ENCODE measurements around the gene PLOD1. TPM values are rescaled to one million over a fixed set of nuclear protein-coding genes. Genes with fewer than 3 reads are reported as not detected.

The PLOD1 gene
- total and polyA plus RNA-seq, 4 donors, result 48.0 to 82.9 (median 63.9) TPM

- Histone ChIP-seq H3K27me3 (ENCODE audit: control insufficient read depth in 4 of 4, insufficient read depth in 4 of 4, low read length in 3 of 4) (no peaks in the 10 kb centered on the region), H3K9ac (ENCODE audit: low read depth in 1 of 2, low read length in 2 of 2) (no peak overlapping the region), H3K27ac (ENCODE audit: low read depth in 1 of 2, low read length in 2 of 2) (no peak overlapping the region), H3K4me3 (ENCODE audit: low read depth in 1 of 3, low read length in 3 of 3) (no peak overlapping the region), H3K36me3 (ENCODE audit: control insufficient read depth in 4 of 4, insufficient read depth in 3 of 4, low read depth in 1 of 4, low read length in 3 of 4) (peaks cover 3 to 26% (median 7%) of the 10 kb centered on the region in 4 donors), H3K4me1 (ENCODE audit: control insufficient read depth in 4 of 4, insufficient read depth in 4 of 4, low read length in 3 of 4) (no peaks in the 10 kb centered on the region), H3K9me3 (ENCODE audit: control insufficient read depth in 4 of 4, low read length in 3 of 4) (no peaks in the 10 kb centered on the region)
- no peak for DNase-seq (ENCODE audit: low spot score)
- 91% methylated on average over 6 of the region's 6 CpGs for WGBS
- TF ChIP-seq JUND (IDR thresholded peaks at IDR 0.05) (no peak), EGR1 (IDR thresholded peaks at IDR 0.05; ENCODE audit: low read depth in 2 of 2) (no peak), FOXA2 (IDR thresholded peaks at IDR 0.05) (no peak)
Observed at GRCh38 chr1:11948822-11949458, 14.4 kb downstream of the PLOD1 start.

GRCh38 chr1:11951901-11952300 is 17.4 kb downstream of the PLOD1 start:
- Histone ChIP-seq H3K9me3 (ENCODE audit: control insufficient read depth in 4 of 4, low read length in 3 of 4) (no peaks in the 10 kb centered on the region), H3K4me1 (ENCODE audit: control insufficient read depth in 4 of 4, insufficient read depth in 4 of 4, low read length in 3 of 4) (no peaks in the 10 kb centered on the region), H3K36me3 (ENCODE audit: control insufficient read depth in 4 of 4, insufficient read depth in 3 of 4, low read depth in 1 of 4, low read length in 3 of 4) (peaks cover 6 to 44% (median 13%) of the 10 kb centered on the region in 4 donors), H3K4me3 (ENCODE audit: low read depth in 1 of 3, low read length in 3 of 3) (no peak overlapping the region), H3K9ac (ENCODE audit: low read depth in 1 of 2, low read length in 2 of 2) (no peak overlapping the region), H3K27ac (ENCODE audit: low read depth in 1 of 2, low read length in 2 of 2) (no peak overlapping the region), H3K27me3 (ENCODE audit: control insufficient read depth in 4 of 4, insufficient read depth in 4 of 4, low read length in 3 of 4) (no peaks in the 10 kb centered on the region)
- TF ChIP-seq FOXA2 (IDR thresholded peaks at IDR 0.05) (no peak), RAD21 (IDR thresholded peaks at IDR 0.05) (no peak), HNF4A (conservative IDR thresholded peaks at IDR 0.05) (no peak), ATF3 (IDR thresholded peaks at IDR 0.05) (no peak), TAF1 (conservative IDR thresholded peaks at IDR 0.05) (no peak), YY1 (IDR thresholded peaks at IDR 0.05) (no peak), NR2F2 (IDR thresholded peaks at IDR 0.05) (no peak), SP1 (IDR thresholded peaks at IDR 0.05) (no peak), GABPA (IDR thresholded peaks at IDR 0.05 in 1 of 2, conservative IDR thresholded peaks at IDR 0.05 in 1 of 2) (no peak), FOXA1 (IDR thresholded peaks at IDR 0.05) (no peak), EGR1 (IDR thresholded peaks at IDR 0.05; ENCODE audit: low read depth in 2 of 2) (no peak), HNF4G (IDR thresholded peaks at IDR 0.05) (no peak), RXRA (IDR thresholded peaks at IDR 0.05) (no peak), CTCF (IDR thresholded peaks at IDR 0.05; ENCODE audit: low read depth, low read length, missing input control) (no peak)
- TF ChIP-seq, protein P1, sequence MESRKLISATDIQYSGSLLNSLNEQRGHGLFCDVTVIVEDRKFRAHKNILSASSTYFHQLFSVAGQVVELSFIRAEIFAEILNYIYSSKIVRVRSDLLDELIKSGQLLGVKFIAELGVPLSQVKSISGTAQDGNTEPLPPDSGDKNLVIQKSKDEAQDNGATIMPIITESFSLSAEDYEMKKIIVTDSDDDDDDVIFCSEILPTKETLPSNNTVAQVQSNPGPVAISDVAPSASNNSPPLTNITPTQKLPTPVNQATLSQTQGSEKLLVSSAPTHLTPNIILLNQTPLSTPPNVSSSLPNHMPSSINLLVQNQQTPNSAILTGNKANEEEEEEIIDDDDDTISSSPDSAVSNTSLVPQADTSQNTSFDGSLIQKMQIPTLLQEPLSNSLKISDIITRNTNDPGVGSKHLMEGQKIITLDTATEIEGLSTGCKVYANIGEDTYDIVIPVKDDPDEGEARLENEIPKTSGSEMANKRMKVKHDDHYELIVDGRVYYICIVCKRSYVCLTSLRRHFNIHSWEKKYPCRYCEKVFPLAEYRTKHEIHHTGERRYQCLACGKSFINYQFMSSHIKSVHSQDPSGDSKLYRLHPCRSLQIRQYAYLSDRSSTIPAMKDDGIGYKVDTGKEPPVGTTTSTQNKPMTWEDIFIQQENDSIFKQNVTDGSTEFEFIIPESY (IDR thresholded peaks at IDR 0.05), result no peak
- TF ChIP-seq, protein P2, sequence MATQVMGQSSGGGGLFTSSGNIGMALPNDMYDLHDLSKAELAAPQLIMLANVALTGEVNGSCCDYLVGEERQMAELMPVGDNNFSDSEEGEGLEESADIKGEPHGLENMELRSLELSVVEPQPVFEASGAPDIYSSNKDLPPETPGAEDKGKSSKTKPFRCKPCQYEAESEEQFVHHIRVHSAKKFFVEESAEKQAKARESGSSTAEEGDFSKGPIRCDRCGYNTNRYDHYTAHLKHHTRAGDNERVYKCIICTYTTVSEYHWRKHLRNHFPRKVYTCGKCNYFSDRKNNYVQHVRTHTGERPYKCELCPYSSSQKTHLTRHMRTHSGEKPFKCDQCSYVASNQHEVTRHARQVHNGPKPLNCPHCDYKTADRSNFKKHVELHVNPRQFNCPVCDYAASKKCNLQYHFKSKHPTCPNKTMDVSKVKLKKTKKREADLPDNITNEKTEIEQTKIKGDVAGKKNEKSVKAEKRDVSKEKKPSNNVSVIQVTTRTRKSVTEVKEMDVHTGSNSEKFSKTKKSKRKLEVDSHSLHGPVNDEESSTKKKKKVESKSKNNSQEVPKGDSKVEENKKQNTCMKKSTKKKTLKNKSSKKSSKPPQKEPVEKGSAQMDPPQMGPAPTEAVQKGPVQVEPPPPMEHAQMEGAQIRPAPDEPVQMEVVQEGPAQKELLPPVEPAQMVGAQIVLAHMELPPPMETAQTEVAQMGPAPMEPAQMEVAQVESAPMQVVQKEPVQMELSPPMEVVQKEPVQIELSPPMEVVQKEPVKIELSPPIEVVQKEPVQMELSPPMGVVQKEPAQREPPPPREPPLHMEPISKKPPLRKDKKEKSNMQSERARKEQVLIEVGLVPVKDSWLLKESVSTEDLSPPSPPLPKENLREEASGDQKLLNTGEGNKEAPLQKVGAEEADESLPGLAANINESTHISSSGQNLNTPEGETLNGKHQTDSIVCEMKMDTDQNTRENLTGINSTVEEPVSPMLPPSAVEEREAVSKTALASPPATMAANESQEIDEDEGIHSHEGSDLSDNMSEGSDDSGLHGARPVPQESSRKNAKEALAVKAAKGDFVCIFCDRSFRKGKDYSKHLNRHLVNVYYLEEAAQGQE (IDR thresholded peaks at IDR 0.05), result no peak
- no peak for DNase-seq (ENCODE audit: low spot score)
- WGBS, result 93% methylated on average over 2 of the region's 2 CpGs
